ENCODE measurements around the gene GALNT9.
A peak's percentile ranks its signal among the peaks of the same experiment; 100 is the strongest.

The GALNT9 gene

GRCh38 chr12:132226604-132227003 is 102.8 kb downstream of the GALNT9 start:
- H3K27me3 ChIP-seq (ENCODE audit: control insufficient read depth in 1 of 2, insufficient read depth in 1 of 2, low read length in 2 of 2), result peaks cover 0 to 51% of the 10 kb centered on the region in 2 experiments
- 54% methylated on average over 1 of the region's 1 CpG for WGBS
- no peak overlapping the region for H3K27ac ChIP-seq (ENCODE audit: low read length, poor library complexity, severe bottlenecking)

GRCh38 chr12:132225214-132225613 is 104.2 kb downstream of the GALNT9 start:
- H3K9ac ChIP-seq (ENCODE audit: low read length), result no peak overlapping the region
- 23% methylated on average over 1 of the region's 1 CpG for WGBS
- H2AFZ ChIP-seq (ENCODE audit: low read depth, low read length), result no peak overlapping the region
- H3K4ac ChIP-seq (ENCODE audit: low read depth in 1 of 2, low read length in 2 of 2), result no peak overlapping the region
- no peak overlapping the region for H2BK120ac ChIP-seq (ENCODE audit: low read depth, low read length)
- H3K27ac ChIP-seq (ENCODE audit: low read length, poor library complexity, severe bottlenecking), result no peak overlapping the region
- no peak overlapping the region for H4K8ac ChIP-seq (ENCODE audit: low read length)
- H3K4me1 ChIP-seq (ENCODE audit: control insufficient read depth, insufficient read depth, low read depth, low read length), result peaks cover 10% of the 10 kb centered on the region
- no peak overlapping the region for H2AK5ac ChIP-seq (ENCODE audit: low read length, severe bottlenecking)
- no peak overlapping the region for H4K91ac ChIP-seq (ENCODE audit: low read length)
- H3K14ac ChIP-seq (ENCODE audit: low read length in 2 of 2), result peak overlapping the region in 1 of 2 experiments; percentile 20
- H3K9me3 ChIP-seq (ENCODE audit: control insufficient read depth, low read length), result peaks cover 4% of the 10 kb centered on the region
- H3K36me3 ChIP-seq (ENCODE audit: control insufficient read depth in 1 of 2, insufficient read depth in 2 of 2, low read depth in 1 of 2, low read length in 2 of 2), result no peaks in the 10 kb centered on the region
- no peak overlapping the region for H2BK15ac ChIP-seq (ENCODE audit: low read depth, poor library complexity, severe bottlenecking)
- no peak for DNase-seq
- peak overlapping the region in 1 of 2 experiments; percentile 7 for H3K4me3 ChIP-seq (ENCODE audit: insufficient read depth in 1 of 2, low read depth in 1 of 2, low read length in 2 of 2)
- no peak overlapping the region for H2BK5ac ChIP-seq (ENCODE audit: low read depth, low read length, poor library complexity, severe bottlenecking)
- H3K4me2 ChIP-seq (ENCODE audit: low read length, poor library complexity, severe bottlenecking), result no peak overlapping the region
- H3K18ac ChIP-seq (ENCODE audit: low read depth in 1 of 2, low read length in 2 of 2), result no peak overlapping the region
- H3K27me3 ChIP-seq (ENCODE audit: control insufficient read depth in 1 of 2, insufficient read depth in 1 of 2, low read length in 2 of 2), result peaks cover 0 to 49% of the 10 kb centered on the region in 2 experiments
- no peak overlapping the region for H2BK12ac ChIP-seq (ENCODE audit: low read length in 2 of 2)
- H3K79me1 ChIP-seq (replicated peaks; ENCODE audit: low read length, poor library complexity, severe bottlenecking), result no peaks in the 10 kb centered on the region
- H3K23ac ChIP-seq (ENCODE audit: low read length in 2 of 2), result no peak overlapping the region

More at GRCh38 chr12:132226604-132227003, 102.8 kb downstream of the GALNT9 start:
- no peak overlapping the region for H4K8ac ChIP-seq (ENCODE audit: low read length)
- H2BK15ac ChIP-seq (ENCODE audit: low read depth, poor library complexity, severe bottlenecking), result no peak overlapping the region
- no peaks in the 10 kb centered on the region for H3K79me1 ChIP-seq (replicated peaks; ENCODE audit: low read length, poor library complexity, severe bottlenecking)
- no peaks in the 10 kb centered on the region for H3K36me3 ChIP-seq (ENCODE audit: control insufficient read depth in 1 of 2, insufficient read depth in 2 of 2, low read depth in 1 of 2, low read length in 2 of 2)
- H3K18ac ChIP-seq (ENCODE audit: low read depth in 1 of 2, low read length in 2 of 2), result no peak overlapping the region
- no peak overlapping the region for H2BK120ac ChIP-seq (ENCODE audit: low read depth, low read length)
- H3K4me1 ChIP-seq (ENCODE audit: control insufficient read depth, insufficient read depth, low read depth, low read length), result peaks cover 10% of the 10 kb centered on the region
- no peak overlapping the region for H3K14ac ChIP-seq (ENCODE audit: low read length in 2 of 2)
- H4K91ac ChIP-seq (ENCODE audit: low read length), result no peak overlapping the region
- H2AK5ac ChIP-seq (ENCODE audit: low read length, severe bottlenecking), result no peak overlapping the region
- H3K4me3 ChIP-seq (ENCODE audit: insufficient read depth in 1 of 2, low read depth in 1 of 2, low read length in 2 of 2), result no peak overlapping the region
- no peak overlapping the region for H2BK5ac ChIP-seq (ENCODE audit: low read depth, low read length, poor library complexity, severe bottlenecking)
- DNase-seq, result no peak
- H3K23ac ChIP-seq (ENCODE audit: low read length in 2 of 2), result no peak overlapping the region
- no peaks in the 10 kb centered on the region for H3K9me3 ChIP-seq (ENCODE audit: control insufficient read depth, low read length)
- H3K9ac ChIP-seq (ENCODE audit: low read length), result no peak overlapping the region
- no peak overlapping the region for H3K4me2 ChIP-seq (ENCODE audit: low read length, poor library complexity, severe bottlenecking)
- H2BK12ac ChIP-seq (ENCODE audit: low read length in 2 of 2), result no peak overlapping the region
- no peak overlapping the region for H2AFZ ChIP-seq (ENCODE audit: low read depth, low read length)
- no peak overlapping the region for H3K4ac ChIP-seq (ENCODE audit: low read depth in 1 of 2, low read length in 2 of 2)

DNA sequence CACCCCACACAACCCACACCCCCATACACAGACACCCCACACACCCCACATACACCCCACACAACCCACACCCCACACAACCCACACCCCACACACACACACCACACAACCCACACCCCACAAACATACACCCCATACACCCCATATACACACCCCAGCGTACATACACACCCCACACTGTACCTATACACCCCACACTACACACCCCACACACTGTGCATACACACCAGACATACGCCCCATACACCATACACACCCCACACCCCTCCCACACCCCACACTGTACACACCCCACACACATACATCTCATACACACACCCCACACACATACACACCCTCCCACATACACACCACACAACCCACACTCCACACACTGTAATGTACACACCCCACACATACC is 104.9 kb downstream of the GALNT9 start:
- 96% methylated on average over 2 of the region's 2 CpGs for WGBS

GRCh38 chr12:132222808-132223173 is 106.6 kb downstream of the GALNT9 start:
- Histone ChIP-seq H2BK15ac (ENCODE audit: low read depth, poor library complexity, severe bottlenecking) (no peak overlapping the region), H3K18ac (ENCODE audit: low read depth in 1 of 2, low read length in 2 of 2) (no peak overlapping the region), H2AFZ (ENCODE audit: low read depth, low read length) (no peak overlapping the region), H3K4ac (ENCODE audit: low read depth in 1 of 2, low read length in 2 of 2) (no peak overlapping the region), H3K9ac (ENCODE audit: low read length) (no peak overlapping the region), H2BK120ac (ENCODE audit: low read depth, low read length) (no peak overlapping the region), H3K27me3 (ENCODE audit: control insufficient read depth in 1 of 2, insufficient read depth in 1 of 2, low read length in 2 of 2) (peaks cover 0 to 46% of the 10 kb centered on the region in 2 experiments), H2BK5ac (ENCODE audit: low read depth, low read length, poor library complexity, severe bottlenecking) (no peak overlapping the region), H3K79me1 (replicated peaks; ENCODE audit: low read length, poor library complexity, severe bottlenecking) (no peaks in the 10 kb centered on the region), H3K4me1 (ENCODE audit: control insufficient read depth, insufficient read depth, low read depth, low read length) (peaks cover 10% of the 10 kb centered on the region), H3K14ac (ENCODE audit: low read length in 2 of 2) (no peak overlapping the region), H3K27ac (ENCODE audit: low read length, poor library complexity, severe bottlenecking) (no peak overlapping the region), H3K36me3 (ENCODE audit: control insufficient read depth in 1 of 2, insufficient read depth in 2 of 2, low read depth in 1 of 2, low read length in 2 of 2) (no peaks in the 10 kb centered on the region), H3K23ac (ENCODE audit: low read length in 2 of 2) (no peak overlapping the region), H4K91ac (ENCODE audit: low read length) (no peak overlapping the region), H2BK12ac (ENCODE audit: low read length in 2 of 2) (no peak overlapping the region), H3K4me2 (ENCODE audit: low read length, poor library complexity, severe bottlenecking) (no peak overlapping the region), H2AK5ac (ENCODE audit: low read length, severe bottlenecking) (no peak overlapping the region), H3K9me3 (ENCODE audit: control insufficient read depth, low read length) (peaks cover 4% of the 10 kb centered on the region), H3K4me3 (ENCODE audit: insufficient read depth in 1 of 2, low read depth in 1 of 2, low read length in 2 of 2) (no peak overlapping the region), H4K8ac (ENCODE audit: low read length) (no peak overlapping the region)
- 78% methylated on average over 4 of the region's 6 CpGs for WGBS
- DNase-seq, result no peak

More for the DNA sequence above, 104.9 kb downstream of the GALNT9 start:
- H2BK15ac ChIP-seq (ENCODE audit: low read depth, poor library complexity, severe bottlenecking), result no peak overlapping the region
- H3K4ac ChIP-seq (ENCODE audit: low read depth in 1 of 2, low read length in 2 of 2), result no peak overlapping the region
- no peak overlapping the region for H3K23ac ChIP-seq (ENCODE audit: low read length in 2 of 2)
- H4K91ac ChIP-seq (ENCODE audit: low read length), result peak overlapping the region; percentile 39
- H2BK120ac ChIP-seq (ENCODE audit: low read depth, low read length), result no peak overlapping the region
- H3K79me1 ChIP-seq (replicated peaks; ENCODE audit: low read length, poor library complexity, severe bottlenecking), result no peaks in the 10 kb centered on the region
- H3K4me1 ChIP-seq (ENCODE audit: control insufficient read depth, insufficient read depth, low read depth, low read length), result peaks cover 10% of the 10 kb centered on the region
- H3K27me3 ChIP-seq (ENCODE audit: control insufficient read depth in 1 of 2, insufficient read depth in 1 of 2, low read length in 2 of 2), result peaks cover 0 to 46% of the 10 kb centered on the region in 2 experiments
- no peak overlapping the region for H3K4me2 ChIP-seq (ENCODE audit: low read length, poor library complexity, severe bottlenecking)
- no peak overlapping the region for H2AK5ac ChIP-seq (ENCODE audit: low read length, severe bottlenecking)
- H3K27ac ChIP-seq (ENCODE audit: low read length, poor library complexity, severe bottlenecking), result no peak overlapping the region
- H3K14ac ChIP-seq (ENCODE audit: low read length in 2 of 2), result no peak overlapping the region
- H3K9ac ChIP-seq (ENCODE audit: low read length), result no peak overlapping the region
- no peak overlapping the region for H4K8ac ChIP-seq (ENCODE audit: low read length)
- H2BK12ac ChIP-seq (ENCODE audit: low read length in 2 of 2), result no peak overlapping the region
- H3K9me3 ChIP-seq (ENCODE audit: control insufficient read depth, low read length), result peaks cover 4% of the 10 kb centered on the region
- H3K4me3 ChIP-seq (ENCODE audit: insufficient read depth in 1 of 2, low read depth in 1 of 2, low read length in 2 of 2), result no peak overlapping the region
- H2AFZ ChIP-seq (ENCODE audit: low read depth, low read length), result no peak overlapping the region
- no peak for DNase-seq
- no peak overlapping the region for H3K18ac ChIP-seq (ENCODE audit: low read depth in 1 of 2, low read length in 2 of 2)
- no peaks in the 10 kb centered on the region for H3K36me3 ChIP-seq (ENCODE audit: control insufficient read depth in 1 of 2, insufficient read depth in 2 of 2, low read depth in 1 of 2, low read length in 2 of 2)
- no peak overlapping the region for H2BK5ac ChIP-seq (ENCODE audit: low read depth, low read length, poor library complexity, severe bottlenecking)
